Occipital lobe (tissue), 2 donors: ENCODE results near the gene CDH23. TPM values are rescaled to one million over a fixed set of nuclear protein-coding genes. Genes with fewer than 3 reads are reported as not detected.
"Not testable (repeated sequence)": the region's sequence is repeated elsewhere in the genome, so short reads cannot be mapped to it uniquely, and the experiment has no call there.

Experiments used
- DNase-seq: peaks from one replicate; lab custom pipeline; 2025; lab: John Stamatoyannopoulos, UW
- total RNA-seq: library from RNA; depleted of rRNA; stranded (reverse); fragments of >200 nt; gene quantifications from one replicate; pipeline ENCODE4 v1.2.3, GENCODE V29; 2014

The CDH23 gene
- total RNA-seq, 1 donor from 2014 or later, result 1.2 TPM

DNA sequence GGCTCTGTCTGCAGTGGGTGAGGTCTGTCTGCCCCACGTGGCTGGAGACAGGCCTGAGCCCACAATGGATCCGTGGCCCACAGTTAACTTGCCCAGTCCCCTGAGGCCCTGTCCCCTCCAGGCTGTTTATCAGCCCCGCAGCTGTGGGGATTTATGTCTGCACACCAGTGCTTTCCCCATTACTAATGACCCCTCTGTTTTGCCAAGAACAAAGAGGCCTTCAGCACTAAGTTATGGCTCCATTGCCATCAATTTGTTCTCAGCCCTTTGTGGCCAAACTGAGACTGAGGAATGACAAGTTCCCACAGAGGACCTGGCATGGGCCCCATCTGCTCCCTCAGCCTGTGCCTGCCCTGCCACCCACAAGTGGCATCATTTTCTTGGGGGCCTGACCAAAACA, 184.7 kb downstream of the CDH23 start:
- peak; percentile 43 for DNase-seq

DNA sequence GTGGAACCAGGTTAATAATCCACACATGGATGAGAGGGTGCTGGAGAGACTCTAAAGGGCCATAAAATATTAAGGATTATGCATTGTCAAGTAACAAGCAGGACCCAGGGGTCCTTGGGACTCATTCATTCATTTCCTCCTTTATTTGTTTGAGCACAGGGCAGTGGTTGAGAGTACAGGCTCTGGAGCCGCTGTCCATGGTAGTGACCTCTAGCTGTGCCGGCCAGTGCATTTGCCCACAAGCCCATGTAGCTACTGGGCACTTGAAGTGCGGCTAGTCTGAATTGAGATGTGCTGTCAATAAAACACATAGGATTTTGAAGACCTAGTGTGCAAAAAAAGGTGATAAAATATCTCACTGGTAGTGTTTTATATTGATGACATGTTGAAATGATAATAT, 185.3 kb downstream of the CDH23 start:
- no peak for DNase-seq

DNA sequence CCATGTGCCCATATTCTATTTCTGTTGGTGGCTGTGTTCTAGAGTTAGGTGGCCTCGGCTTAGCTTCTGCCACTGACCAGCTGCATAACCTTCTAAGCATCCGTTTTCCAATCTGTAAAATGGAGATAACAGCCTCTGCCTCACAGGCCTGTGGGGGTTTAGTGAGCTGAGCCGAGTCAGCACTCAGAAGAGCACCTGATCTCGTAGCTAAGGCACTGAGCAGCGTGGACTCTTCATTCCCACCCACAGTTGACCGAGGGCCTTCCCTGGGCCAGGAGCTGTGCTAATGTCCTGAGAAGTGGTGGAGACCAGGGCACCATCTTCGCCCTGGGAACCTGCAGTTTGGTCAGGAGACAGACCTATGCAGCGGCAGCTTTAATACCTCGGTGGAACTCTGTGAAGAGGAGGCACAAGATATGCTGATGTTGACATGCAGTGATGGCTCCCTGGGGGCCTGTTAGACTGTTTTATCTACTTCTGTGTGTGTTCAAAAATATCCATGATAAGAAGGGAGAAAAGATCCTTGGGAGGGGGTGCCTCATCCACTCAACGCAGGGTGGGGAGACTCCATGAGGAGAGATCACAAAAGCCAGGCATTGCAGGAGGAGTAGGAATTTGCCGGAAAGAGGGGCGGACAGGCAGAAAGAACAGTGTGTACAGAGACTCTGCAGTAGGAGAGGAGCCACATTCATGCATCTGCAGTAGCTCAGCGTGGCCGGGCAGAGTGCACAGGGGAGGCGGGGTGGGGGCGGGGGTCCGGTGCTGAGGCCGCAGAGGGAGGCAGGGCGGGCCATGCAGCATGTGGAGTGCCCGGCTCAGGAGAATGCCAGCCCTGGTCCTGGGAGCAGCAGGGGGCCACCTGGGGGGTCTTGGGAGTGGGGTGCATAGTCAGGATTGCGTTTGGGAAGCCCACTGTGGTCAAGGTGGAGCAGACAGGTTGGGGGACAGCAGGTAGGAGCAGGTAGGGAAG, 186.1 kb downstream of the CDH23 start:
- no peak for DNase-seq

DNA sequence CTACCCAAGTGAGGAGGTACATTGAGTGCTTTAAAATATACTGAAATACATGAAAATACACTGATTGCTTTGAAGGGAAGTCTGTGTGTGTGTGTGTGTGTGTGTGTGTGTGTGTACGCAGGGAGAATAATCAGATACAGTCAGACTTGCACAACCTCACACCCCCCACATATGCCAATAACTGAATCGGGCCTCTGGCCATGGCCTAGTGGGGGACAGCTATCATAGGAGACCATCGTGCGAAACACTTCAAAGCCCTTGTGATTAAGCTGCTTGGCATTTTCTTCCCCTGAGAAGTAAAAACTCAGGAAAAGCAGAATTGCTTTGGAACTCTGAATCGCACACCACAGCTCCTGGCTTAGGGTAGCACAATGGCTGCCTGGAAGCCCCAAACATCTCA, 187.7 kb downstream of the CDH23 start:
- no peak for DNase-seq

DNA sequence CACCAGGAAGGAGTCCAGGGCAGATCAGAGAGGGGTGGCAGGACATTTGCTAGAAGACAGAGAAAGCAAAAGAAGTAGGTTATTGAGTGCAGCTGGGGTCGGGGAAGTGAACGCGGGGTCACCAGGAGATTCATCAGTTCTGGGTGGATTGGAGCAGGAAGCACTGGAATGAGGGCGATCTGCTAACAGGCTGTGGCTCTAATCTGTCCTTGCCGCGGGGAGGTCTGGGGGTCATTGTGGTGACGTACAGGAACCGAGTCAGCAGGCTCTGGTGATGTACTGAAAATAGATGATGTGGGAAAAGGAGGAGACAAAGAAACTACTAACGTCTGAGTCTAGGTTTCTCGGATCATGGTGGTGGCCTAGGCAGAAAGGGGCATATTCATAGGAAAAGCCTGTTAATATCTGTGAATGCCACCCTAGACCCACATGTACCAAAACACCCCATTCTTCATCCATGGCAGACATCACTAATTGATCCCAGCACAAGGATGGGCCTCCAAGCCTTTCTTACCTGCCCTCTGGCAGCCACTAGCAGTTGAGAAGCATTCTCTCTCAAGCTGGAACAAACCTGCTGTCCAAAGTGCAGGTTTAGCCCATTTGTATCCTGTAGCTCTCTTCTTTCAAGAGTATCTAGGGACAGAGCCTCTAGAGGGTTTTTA, 188.3 kb downstream of the CDH23 start:
- no peak for DNase-seq

DNA sequence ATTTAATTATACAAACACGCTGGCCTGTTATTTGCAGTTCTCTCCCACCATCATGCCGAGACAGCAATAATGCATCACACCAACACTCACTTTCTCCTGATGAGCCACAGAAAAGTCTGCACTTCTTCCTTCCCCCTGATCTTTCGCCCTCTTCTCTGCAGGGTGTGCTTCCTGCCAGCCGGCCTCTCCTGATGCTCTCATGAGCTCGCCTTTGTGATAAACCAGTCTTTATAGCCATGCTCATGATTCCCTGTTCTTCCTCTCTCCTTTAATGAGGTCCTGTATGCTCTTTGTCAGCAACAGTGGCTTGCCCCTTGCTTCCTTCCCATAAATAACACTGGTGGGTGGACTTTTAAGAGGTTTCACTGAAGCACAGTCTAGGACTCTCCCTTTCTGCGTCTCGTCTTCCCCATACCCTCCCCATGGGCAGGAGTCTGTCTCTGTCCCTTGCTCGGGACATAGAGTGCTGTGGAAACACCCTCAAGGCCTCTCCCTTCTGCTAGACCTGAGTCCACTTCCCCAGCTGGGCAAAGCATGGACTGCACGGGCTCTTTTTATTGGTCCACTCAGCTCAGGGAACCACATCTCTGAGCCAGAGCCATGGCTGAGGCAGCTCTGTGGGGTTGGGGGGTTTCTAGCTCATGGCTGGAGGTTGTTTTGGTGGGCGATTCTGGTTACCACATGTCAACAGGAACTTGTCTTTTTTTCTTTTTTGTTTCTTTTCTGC, 189.0 kb downstream of the CDH23 start:
- DNase-seq, result no peak

DNA sequence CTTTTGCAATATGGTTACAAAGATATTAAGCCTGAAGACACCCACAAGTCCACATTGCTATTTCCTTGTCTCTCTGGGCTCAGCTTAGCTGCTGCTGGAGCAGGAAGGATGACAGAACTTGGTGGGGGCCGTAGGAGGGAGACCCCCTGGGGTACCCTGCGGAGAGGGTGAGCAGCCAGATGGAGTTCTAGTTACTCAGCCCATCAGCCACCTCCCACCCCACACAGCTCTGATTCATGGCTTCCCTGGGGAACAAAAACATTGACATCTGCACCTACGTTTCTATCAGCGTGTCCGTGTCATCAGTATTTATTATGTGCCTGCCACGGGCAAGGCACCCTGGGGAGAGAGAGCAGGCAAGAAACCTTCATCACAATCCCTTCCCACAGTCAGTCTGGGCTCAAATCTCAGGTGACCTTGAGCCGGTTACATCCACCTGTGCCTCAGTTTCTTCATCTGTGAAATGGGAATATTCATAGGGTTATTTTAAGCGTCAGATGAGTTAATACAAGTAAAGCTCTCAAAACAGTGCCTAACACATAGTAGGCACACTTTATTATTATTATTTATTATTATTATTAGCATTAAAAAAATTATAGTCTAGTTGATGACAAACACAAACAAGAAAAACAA, 191.3 kb downstream of the CDH23 start:
- no peak for DNase-seq

DNA sequence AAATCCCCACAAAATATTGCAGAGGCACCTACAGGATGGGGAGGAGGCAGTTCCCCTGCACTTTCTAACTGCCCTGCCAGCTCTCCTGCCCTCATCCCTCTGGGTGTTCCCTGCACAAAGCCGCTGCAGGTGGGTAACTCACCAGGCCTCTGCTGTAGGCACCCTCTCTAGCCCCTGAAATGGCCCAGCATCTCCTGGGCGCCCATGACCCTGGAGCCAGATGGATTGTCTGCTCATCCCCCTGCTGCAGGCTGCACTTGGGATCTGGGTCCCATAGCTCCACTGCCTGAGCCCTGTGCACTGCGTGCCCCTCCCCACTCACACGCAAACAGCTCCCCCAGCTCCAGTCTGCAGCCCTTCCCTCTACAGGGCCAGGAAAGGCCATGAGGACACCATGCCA, 192.0 kb downstream of the CDH23 start:
- no peak for DNase-seq

DNA sequence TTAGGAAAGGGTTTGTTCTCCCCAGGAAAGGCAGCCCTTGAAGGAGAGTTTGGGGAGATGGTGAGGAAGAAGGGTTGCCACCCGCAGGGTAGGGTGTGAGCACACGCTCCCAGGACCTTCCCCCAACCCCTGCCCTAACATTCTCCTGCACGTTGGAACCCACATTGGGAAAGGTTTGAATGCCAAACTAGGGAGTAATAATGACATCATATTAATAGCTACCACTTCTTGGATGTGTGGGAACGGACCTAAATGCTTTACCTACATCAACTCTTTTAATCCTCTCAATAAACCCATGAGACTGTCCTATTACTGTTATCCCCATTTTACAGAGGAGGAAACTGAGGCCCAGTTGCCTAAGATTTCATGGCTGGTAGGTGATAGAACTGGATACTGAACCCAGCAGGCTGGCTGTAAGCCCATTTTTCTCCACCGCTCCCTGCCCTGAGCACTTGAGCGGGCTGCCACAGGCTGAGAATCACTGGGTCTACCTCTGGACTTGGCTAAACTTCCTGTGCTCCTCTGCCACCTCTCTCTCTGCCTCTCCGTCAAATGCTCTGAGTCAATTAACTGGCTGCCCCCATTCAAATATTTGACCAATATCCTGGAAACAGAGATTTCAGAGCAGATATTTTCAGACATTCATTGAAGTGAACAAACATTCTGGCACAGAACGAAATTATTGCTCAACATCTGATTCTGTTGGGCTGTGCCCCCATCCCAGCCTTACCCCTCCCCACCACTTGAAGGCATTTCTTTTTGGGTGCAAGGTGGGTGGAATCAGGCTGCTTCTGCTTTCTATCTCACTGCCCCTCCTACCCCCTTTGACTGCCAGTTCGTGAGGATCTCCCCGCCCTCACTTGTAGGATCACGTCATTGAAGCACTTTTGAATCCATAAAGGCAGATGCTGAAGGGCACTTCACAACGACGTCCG, 193.2 kb downstream of the CDH23 start:
- no peak for DNase-seq

DNA sequence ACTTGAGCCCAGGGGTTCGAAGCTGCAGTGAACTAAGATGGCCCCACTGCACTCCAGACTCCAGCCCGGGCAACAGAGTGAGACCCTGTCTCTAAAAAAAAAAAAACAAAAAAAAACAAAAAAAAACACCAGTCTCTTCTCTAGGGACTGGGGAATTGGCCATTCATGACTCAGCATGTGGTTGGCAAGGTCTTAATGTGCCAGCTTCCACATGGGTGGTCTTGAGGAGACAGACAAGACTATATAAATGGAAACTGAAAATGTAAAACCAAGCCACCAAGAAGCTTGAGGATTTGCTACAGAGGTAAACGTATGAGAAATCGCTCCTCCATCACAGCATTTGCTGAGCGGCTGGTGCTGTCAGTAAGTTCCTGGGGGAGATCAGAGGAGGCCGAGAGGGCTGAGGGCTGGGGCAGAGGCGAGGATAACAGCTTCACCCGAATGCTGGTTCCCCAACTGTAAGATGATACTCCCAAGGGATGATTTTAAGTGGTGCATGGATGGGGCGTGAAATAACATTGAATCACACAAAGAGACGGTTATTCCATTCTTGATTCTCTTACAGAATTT, 194.1 kb downstream of the CDH23 start:
- no peak for DNase-seq

DNA sequence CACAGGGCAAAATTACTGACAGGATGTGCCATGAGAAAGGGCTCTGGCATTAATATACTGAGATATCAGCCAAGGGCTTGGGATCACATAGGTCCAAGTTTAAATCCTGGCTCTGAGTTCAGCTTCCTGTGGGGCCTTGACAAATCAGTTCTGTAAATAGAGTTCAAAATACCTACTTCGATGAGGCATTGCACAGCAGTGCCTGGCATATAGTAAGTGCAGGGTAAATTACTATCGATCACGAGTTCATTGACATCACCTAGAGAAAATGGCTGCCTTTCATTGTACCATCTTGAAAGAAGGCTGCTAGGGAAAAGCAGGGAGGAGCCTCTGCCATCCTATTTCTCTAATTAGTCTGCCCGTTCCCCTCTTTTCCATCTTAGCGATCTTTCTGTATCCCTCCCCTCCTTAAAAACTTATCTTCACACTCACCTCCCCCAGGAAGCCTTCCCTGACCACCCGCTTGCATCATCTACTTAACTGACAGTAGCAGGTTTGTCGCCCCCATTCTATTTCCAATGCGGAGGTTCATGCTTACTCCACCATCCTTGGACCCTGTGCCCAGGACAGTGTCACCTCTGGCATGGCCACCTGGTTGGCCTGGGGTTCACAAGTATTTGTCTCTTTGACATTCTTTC, 198.3 kb downstream of the CDH23 start:
- DNase-seq, result no peak

DNA sequence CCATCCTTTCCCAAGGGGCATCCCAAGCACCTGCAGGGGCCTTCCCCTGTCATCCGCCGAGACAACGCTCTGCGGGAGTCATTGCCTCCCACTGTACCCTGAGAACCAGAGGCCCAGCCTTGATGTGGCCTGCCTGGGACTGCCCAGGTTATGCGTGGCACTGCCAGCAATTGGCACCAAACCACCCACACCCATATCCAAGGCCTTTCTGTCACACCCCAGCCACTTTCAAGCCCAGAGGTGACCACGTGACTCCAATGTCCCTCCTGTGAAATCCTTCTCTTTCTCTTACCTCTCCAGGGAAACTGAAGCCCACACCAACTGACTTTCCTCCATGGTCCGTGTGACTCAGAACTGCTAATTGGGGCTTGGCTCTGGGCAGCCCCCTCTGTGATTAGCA, 198.9 kb downstream of the CDH23 start:
- DNase-seq, result no peak

DNA sequence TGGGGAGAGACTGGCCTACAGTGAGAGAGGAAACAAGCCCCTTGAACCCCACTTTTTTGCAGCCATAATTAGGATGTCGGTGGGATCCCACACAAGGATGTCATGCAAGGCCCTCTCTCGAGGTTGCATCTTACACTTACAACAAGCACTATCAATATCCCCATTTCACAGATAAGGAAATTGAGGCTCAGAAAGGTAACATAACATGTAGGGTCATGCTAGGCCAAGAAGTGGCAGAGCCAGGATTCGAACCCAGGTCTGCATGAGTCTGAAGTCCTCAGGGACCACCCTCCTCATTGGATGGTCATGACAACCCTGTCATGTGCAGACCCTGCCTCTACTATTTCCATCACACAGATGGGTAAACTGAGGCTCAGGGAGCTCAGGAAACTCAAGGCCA, 199.4 kb downstream of the CDH23 start:
- no peak for DNase-seq

DNA sequence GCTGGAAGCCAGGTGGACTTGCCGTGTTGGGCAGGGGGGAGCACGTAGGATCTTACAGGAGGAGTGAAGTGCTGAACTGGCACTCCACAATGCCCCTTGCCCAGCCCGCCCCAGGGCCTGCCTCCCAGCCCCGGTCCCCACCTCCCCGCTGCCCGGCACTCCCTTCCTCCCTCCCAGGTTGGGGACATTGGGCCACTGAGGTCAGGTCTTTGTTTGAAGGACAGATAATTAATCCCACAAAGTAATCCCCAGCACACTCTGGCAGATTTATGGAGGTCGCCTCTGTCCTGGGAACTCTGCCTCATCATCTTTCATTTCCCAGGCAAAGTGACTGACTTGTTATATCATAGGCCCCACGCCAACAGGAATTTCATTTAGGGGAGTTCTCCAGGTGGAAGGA, 200.0 kb downstream of the CDH23 start:
- no peak for DNase-seq

DNA sequence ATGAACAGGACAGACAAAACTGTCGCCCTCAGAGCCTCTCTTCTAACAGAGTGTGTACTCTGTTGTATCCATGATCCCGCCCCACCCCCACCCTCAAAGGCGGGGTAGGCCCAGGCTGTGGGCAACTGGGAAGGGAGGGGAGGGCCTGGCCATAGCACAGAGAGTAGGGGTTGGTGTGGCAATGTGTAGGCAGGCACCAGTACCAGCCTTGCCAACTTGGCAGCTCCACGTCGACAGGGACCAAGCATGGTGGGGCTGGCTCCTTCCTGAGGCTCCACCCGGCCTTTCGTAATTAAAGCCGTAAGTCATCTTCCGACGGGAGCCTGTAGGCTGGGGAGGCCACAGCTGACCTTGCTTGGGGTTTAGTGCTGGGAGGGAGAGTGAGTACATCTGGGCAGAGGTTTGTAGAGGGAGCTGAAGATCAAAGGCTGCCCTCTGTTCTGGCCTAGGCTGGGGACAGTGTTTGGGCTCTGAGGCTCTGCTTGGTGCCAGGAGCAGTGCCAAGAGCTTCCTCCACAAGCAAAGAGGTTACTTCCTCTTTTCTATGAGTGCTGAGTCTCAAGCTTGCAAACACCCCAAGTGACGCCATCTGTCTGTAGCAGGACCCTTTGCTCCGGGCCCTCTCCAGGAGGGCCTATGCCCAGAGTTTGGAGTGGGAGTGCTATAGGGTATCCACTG, 201.2 kb downstream of the CDH23 start:
- peak; percentile 55 for DNase-seq

DNA sequence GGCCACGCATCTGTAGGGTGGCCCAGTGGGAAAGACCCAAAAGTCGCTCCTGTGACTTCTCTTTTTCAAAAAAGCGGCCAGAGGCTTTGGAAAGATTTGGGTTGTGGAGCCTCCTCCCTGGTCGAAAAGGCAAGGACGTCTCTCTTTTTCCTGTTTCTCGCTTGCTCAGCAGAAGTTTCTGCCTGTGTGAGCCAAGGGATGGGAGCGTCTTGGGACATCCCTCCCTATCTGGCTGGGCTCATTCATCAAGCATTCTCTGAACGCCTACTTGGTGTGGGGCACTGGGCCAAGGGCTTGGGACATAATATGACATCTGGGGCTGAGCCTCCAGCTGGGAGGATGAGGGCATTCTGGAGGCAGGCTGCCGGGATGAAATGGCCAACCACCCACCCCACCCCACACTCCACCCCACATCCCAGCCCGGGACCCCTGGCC, 201.9 kb downstream of the CDH23 start:
- peak; percentile 61 for DNase-seq

DNA sequence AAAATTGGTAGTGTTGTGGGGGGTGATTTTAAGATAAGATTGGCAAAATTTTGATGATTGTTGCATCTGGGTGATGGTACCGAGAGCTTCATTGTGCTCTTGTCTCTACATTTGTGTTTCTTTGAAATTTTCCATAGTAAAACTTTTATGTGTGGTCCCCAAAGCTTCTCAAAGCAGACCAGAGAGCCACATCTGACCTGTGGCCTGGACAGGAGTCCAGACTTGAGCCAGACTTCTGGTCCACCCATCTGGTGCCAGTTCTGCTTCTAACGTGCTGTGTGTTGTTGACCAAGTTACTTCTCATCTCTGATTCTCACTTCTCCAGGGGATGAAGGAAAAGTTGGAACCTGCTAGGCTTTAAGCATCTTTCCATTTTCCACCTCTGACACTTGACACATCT, 202.8 kb downstream of the CDH23 start:
- no peak for DNase-seq

DNA sequence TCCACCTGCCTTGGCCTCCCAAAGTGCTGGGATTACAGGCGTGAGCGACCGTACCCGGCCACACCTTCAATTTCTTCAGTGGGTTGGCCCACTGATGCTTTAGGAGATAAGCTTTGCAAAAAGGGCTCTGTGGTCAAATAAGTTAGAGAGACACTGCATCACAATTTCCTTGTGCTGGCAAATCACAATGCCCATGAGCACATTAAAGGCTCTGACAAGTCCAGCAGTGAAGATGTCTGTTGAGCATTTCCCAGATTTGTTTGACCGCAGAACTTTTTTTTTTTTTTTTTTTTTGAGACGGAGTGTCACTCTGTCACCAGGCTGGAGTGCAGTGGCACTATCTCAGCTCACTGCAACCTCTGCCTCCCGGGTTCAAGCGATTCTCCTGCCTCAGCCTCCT, 203.5 kb downstream of the CDH23 start:
- DNase-seq, result not testable (repeated sequence)

DNA sequence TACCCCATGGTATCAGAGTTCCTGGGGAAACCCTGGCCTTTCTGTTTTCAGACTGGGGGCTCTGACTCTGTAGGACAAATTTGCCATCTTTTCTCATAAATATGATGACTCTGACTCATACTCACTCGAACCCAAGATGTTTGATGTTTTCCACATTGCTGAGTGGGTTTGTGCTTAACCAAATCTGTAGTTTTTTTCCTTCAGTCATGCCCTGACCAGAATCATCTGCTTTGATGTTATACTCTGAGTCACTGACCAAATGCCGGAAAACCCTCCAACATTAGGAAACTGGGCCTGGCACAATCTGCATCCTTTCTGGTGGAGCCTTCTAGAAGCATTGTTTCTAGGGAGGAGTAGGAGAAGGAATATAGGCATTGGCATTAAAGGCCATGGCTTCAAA, 204.1 kb downstream of the CDH23 start:
- DNase-seq, result no peak
